H1 (cell line): ENCODE results near the gene GADD45GIP1. TPM values are rescaled to one million over a fixed set of nuclear protein-coding genes. Genes with fewer than 3 reads are reported as not detected.

ENCODE experiments used
- CTCF ChIA-PET: fragments of 300-600 bp; sonication (Branson Sonifier 250); formaldehyde crosslinking; loops from one replicate; lab custom pipeline; 2021; ENCODE audit not compliant: partially characterized antibody; lab: Charles Lee
- POLR2A ChIA-PET: fragments of 300-600 bp; sonication (Branson Sonifier 250); formaldehyde crosslinking; loops from one replicate; lab custom pipeline; 2021; ENCODE audit warnings: inconsistent platforms; ENCODE audit not compliant: partially characterized antibody; lab: Charles Lee
- DNase-seq, 2 experiments: peaks; one replicate each; pipeline versions ENCODE4 v3.0.0 to v3.0.0-alpha.2; 2010 to 2022; ENCODE audit warnings: low spot score in 2 of 2, low read depth in 1 of 2, mixed read lengths in 1 of 2
- FAIRE-seq: peaks from 2 replicates; lab custom pipeline; 2011; peaks lifted over from hg19 to GRCh38; lab: Jason Lieb, UNC
- H2AFZ ChIP-seq: 2 replicates; pipeline ENCODE4 v1.8.1; 2012; ENCODE audit warnings: low read length, inconsistent platforms
- H2AK5ac ChIP-seq: 2 replicates; pipeline ENCODE4 v1.6.1; 2013; ENCODE audit warnings: low read depth, low read length
- H2BK120ac ChIP-seq: replicated peaks from 2 replicates; pipeline ENCODE3; 2013; ENCODE audit warnings: low read depth, low read length, inconsistent platforms
- H2BK12ac ChIP-seq: 2 replicates; pipeline ENCODE4 v1.6.1; 2013; ENCODE audit warnings: low read depth, low read length
- H2BK15ac ChIP-seq: 2 replicates; pipeline ENCODE4 v1.6.1; 2013; ENCODE audit warnings: low read length
- H2BK20ac ChIP-seq: 2 replicates; pipeline ENCODE4 v1.6.1; 2013; ENCODE audit warnings: low read length
- H2BK5ac ChIP-seq: 2 replicates; pipeline ENCODE4 v1.6.1; 2013; ENCODE audit warnings: low read depth, low read length
- H3K14ac ChIP-seq: 2 replicates; pipeline ENCODE4 v1.6.1; 2013; ENCODE audit warnings: inconsistent platforms; ENCODE audit not compliant: insufficient read length
- H3K18ac ChIP-seq: 2 replicates; pipeline ENCODE4 v1.6.1; 2013; ENCODE audit warnings: low read length; ENCODE audit errors: extremely low read depth
- H3K23ac ChIP-seq: 2 replicates; pipeline ENCODE4 v1.6.1; 2013; ENCODE audit warnings: inconsistent platforms; ENCODE audit not compliant: insufficient read length
- H3K23me2 ChIP-seq: 2 replicates; pipeline ENCODE4 v1.6.1; 2013; ENCODE audit warnings: low read depth, low read length
- H3K27ac ChIP-seq: 2 replicates; pipeline ENCODE4 v1.6.1; 2011; ENCODE audit warnings: low read depth, low read length, inconsistent platforms
- H3K27me3 ChIP-seq, 4 experiments: replicated peaks in 1 of 4; 1 replicate in 1 of 4; 2 replicates in 3 of 4; pipeline versions ENCODE4 v1.6.1 to v1.8.1; 2011 to 2013; ENCODE audit warnings: low read length in 3 of 4, mild to moderate bottlenecking in 3 of 4, inconsistent platforms in 2 of 4, mixed read lengths in 2 of 4, moderate library complexity in 1 of 4; ENCODE audit not compliant: control insufficient read depth in 3 of 4, insufficient read depth in 3 of 4; ENCODE audit errors: extremely low read depth in 1 of 4
- H3K36me3 ChIP-seq, 4 experiments: 2 replicates each; pipeline versions ENCODE4 v1.6.1 to v1.8.1; 2011 to 2013; ENCODE audit warnings: mild to moderate bottlenecking in 4 of 4, low read length in 3 of 4, moderate library complexity in 2 of 4, control low read depth in 1 of 4, inconsistent platforms in 1 of 4; ENCODE audit not compliant: insufficient read depth in 4 of 4, control insufficient read depth in 2 of 4
- H3K4ac ChIP-seq: replicated peaks from 2 replicates; pipeline ENCODE3; 2013; ENCODE audit warnings: low read length, low read depth, mixed read lengths, inconsistent platforms; ENCODE audit not compliant: insufficient read length
- H3K4me1 ChIP-seq, 4 experiments: replicated peaks in 1 of 4; 1 replicate in 1 of 4; 2 replicates in 3 of 4; pipeline versions ENCODE4 v1.6.1 to v1.8.1; 2011 to 2013; ENCODE audit warnings: low read length in 3 of 4, inconsistent platforms in 2 of 4, mixed read lengths in 1 of 4; ENCODE audit not compliant: insufficient read depth in 4 of 4, control insufficient read depth in 3 of 4
- H3K4me2 ChIP-seq, 2 experiments: 2 replicates each; pipeline versions ENCODE4 v1.6.1 to v1.8.1; 2011 to 2013; ENCODE audit warnings: low read depth in 2 of 2, low read length in 2 of 2, control low read depth in 1 of 2, inconsistent platforms in 1 of 2, mild to moderate bottlenecking in 1 of 2; ENCODE audit not compliant: insufficient read depth in 1 of 2
- H3K4me3 ChIP-seq, 4 experiments: fragments of 200-600, 300-600 bp in 1 of 4; sonication (generic), shearing (Covaris generic), sonication (Bioruptor Twin) in 1 of 4; 2 replicates each; pipeline versions ENCODE4 v1.5.1 to v1.8.1; 2011 to 2016; ENCODE audit warnings: low read length in 4 of 4, low read depth in 3 of 4, control low read depth in 2 of 4, inconsistent platforms in 2 of 4, mild to moderate bottlenecking in 2 of 4, mixed read lengths in 1 of 4, moderate library complexity in 1 of 4; ENCODE audit not compliant: insufficient read depth in 2 of 4; ENCODE audit errors: extremely low read depth in 1 of 4
- H3K56ac ChIP-seq: replicated peaks from 2 replicates; pipeline ENCODE3; 2013; ENCODE audit warnings: low read depth, mild to moderate bottlenecking, mixed read lengths, low read length, inconsistent platforms; ENCODE audit not compliant: insufficient read length
- H3K79me1 ChIP-seq: 2 replicates; pipeline ENCODE4 v1.6.1; 2013; ENCODE audit warnings: low read depth, low read length, control low read depth
- H3K79me2 ChIP-seq, 2 experiments: 2 replicates each; pipeline versions ENCODE4 v1.6.1 to v1.8.1; 2012 to 2013; ENCODE audit warnings: low read length in 2 of 2, mild to moderate bottlenecking in 2 of 2, inconsistent platforms in 1 of 2; ENCODE audit not compliant: insufficient read depth in 2 of 2, control insufficient read depth in 1 of 2
- H3K9ac ChIP-seq, 4 experiments: replicated peaks in 1 of 4; 1 replicate in 1 of 4; 2 replicates in 3 of 4; pipeline versions ENCODE4 v1.6.1 to v1.8.1; 2011 to 2013; ENCODE audit warnings: low read depth in 3 of 4, low read length in 3 of 4, control low read depth in 2 of 4, mild to moderate bottlenecking in 2 of 4, moderate library complexity in 2 of 4, inconsistent platforms in 1 of 4; ENCODE audit errors: extremely low read depth in 1 of 4
- H3K9me3 ChIP-seq, 2 experiments: 2 replicates each; pipeline versions ENCODE4 v1.6.1 to v1.8.1; 2012 to 2013; ENCODE audit warnings: mild to moderate bottlenecking in 2 of 2, moderate library complexity in 2 of 2, control low read depth in 1 of 2, inconsistent platforms in 1 of 2, low read depth in 1 of 2, low read length in 1 of 2, mixed read lengths in 1 of 2; ENCODE audit not compliant: insufficient read depth in 2 of 2
- H4K20me1 ChIP-seq, 2 experiments: replicated peaks in 1 of 2; 2 replicates each; pipeline versions ENCODE3 to v1.8.1; 2011 to 2013; ENCODE audit warnings: inconsistent platforms in 2 of 2, low read length in 2 of 2, mild to moderate bottlenecking in 1 of 2; ENCODE audit not compliant: insufficient read depth in 2 of 2, control insufficient read depth in 1 of 2
- H4K5ac ChIP-seq: 2 replicates; pipeline ENCODE4 v1.6.1; 2013; ENCODE audit warnings: low read length, low read depth, mixed read lengths, inconsistent platforms; ENCODE audit not compliant: insufficient read length
- H4K8ac ChIP-seq: 2 replicates; pipeline ENCODE4 v1.8.0; 2013; ENCODE audit warnings: mild to moderate bottlenecking, moderate library complexity, low read length, inconsistent platforms; ENCODE audit not compliant: insufficient read depth; ENCODE audit errors: extremely low read depth
- H4K91ac ChIP-seq: replicated peaks from 2 replicates; pipeline ENCODE3; 2013; ENCODE audit warnings: low read length, mixed read lengths, inconsistent platforms; ENCODE audit not compliant: insufficient read length
- RFX5 ChIP-seq: IDR thresholded peaks from 2 replicates; pipeline ENCODE4 v1.6.1; 2011; ENCODE audit warnings: low read depth, low read length, improper control_type of control experiment, borderline replicate concordance
- SAP30 ChIP-seq: fragments of 300-600 bp; sonication (generic); IDR thresholded peaks from 2 replicates; pipeline ENCODE4 v1.7.1; 2012; ENCODE audit warnings: low read length, moderate library complexity, mild to moderate bottlenecking, inconsistent platforms; ENCODE audit not compliant: insufficient read depth, insufficient replicate concordance
- WGBS, 2 experiments: shearing (Covaris generic) in 1 of 2; methylation state at CpG; one replicate each; pipeline versions ENCODE4 v1.1.6 to v1.1.7; 2013 to 2015; ENCODE audit warnings: low lambda C conversion rate in 2 of 2, mixed read lengths in 2 of 2, inconsistent platforms in 1 of 2, low coverage in 1 of 2, missing lambda C conversion rate in 1 of 2; ENCODE audit not compliant: insufficient replicate concordance in 2 of 2, insufficient coverage in 1 of 2, insufficient read length in 1 of 2; ENCODE audit errors: extremely low coverage in 1 of 2, missing lambda C conversion rate in 1 of 2; 5-methylcytosine and 5-hydroxymethylcytosine counted together
- polyA plus RNA-seq, 7 experiments: library from polyadenylated mRNA; depleted of rRNA in 3 of 7; stranded (reverse) in 5 of 7; unstranded in 2 of 7; fragments of >200 nt in 5 of 7; fragments of 200-250 nt in 2 of 7; gene quantifications; 1 replicate in 5 of 7; 2 replicates in 1 of 7; 4 replicates in 1 of 7; pipeline versions ENCODE4 v1.2.1 to v1.2.3, GENCODE V29; 2011 to 2013; ENCODE audit warnings: missing spikeins in 2 of 7, mixed read lengths in 2 of 7
- total RNA-seq: library from RNA; stranded (reverse); fragmentation: NEBNext Ultra II Directional; extraction: Animal tissue kit (Norgen Biotek cat#: 25700); gene quantifications from 2 replicates; pipeline ENCODE4 v1.2.1, GENCODE V29; 2021

GADD45GIP1 gene
- total and polyA plus RNA-seq, 2 of the 8 experiments (the other 6 are each of a cell fraction or from before 2014, with no cell fraction given): 42.2 to 42.6 TPM

GRCh38 chr19:12932392-12933286 is 24.4 kb downstream of the GADD45GIP1 start:
- H3K27me3 ChIP-seq: no peaks in the 10 kb centered on the region
- H2BK20ac ChIP-seq: no peak overlapping the region
- H2BK15ac ChIP-seq: no peak overlapping the region
- H3K56ac ChIP-seq: no peak overlapping the region
- no peak for FAIRE-seq
- no peak overlapping the region for H4K5ac ChIP-seq
- peaks cover 3 to 8% of the 10 kb centered on the region in 2 experiments for H4K20me1 ChIP-seq
- DNase-seq: no peak
- peak overlapping the region; percentile 88 to 94 for H3K4me2 ChIP-seq
- no peak overlapping the region for H2BK120ac ChIP-seq
- H3K18ac ChIP-seq: 0 out of 2 replicates have a peak overlapping the region, but pooled peaks have one; percentile 65
- no peak overlapping the region for H3K4ac ChIP-seq
- ChIA-PET CTCF (interaction anchor here (0.5 to 1.8 kb wide), 11 partner anchors 9 to 323 kb away, joined by 3 to 6 read pairs (median 3); no protein-coding TSS in a partner anchor), POLR2A (interaction anchor here (0.7 to 7.4 kb wide), 28 partner anchors 9 to 840 kb away, joined by 3 to 58 read pairs (median 3); partner anchors contain the start of genes GADD45GIP1, GCDH, KLF1 and RAD23A)
- peak overlapping the region; percentile 54 for H4K8ac ChIP-seq
- no peak overlapping the region for H3K23ac ChIP-seq
- peaks cover 8% of the 10 kb centered on the region; the same call in 1 of the 2 replicates for H3K23me2 ChIP-seq
- no peaks in the 10 kb centered on the region for H3K9me3 ChIP-seq
- H3K79me2 ChIP-seq: peaks cover 10 to 27% of the 10 kb centered on the region in 2 experiments
- no peak overlapping the region for H2BK12ac ChIP-seq
- TF ChIP-seq RFX5 (no peak), SAP30 (peak; percentile 50)
- H2BK5ac ChIP-seq: peak overlapping the region; percentile 91
- peaks cover 0 to 13% (median 7%) of the 10 kb centered on the region in 4 experiments; a peak in 4 of 7 replicates for H3K4me1 ChIP-seq
- H4K91ac ChIP-seq: peak overlapping the region; percentile 5
- H3K27ac ChIP-seq: peak overlapping the region; percentile 51
- 38% methylated on average over 16 of the region's 16 CpGs; no CpG with 5 or more reads in 1 of the 2 experiments for WGBS, 2 experiments
- peak overlapping the region; percentile 80 to 100 (median 97) for H3K4me3 ChIP-seq
- H3K79me1 ChIP-seq: peaks cover 12% of the 10 kb centered on the region
- H3K14ac ChIP-seq: no peak overlapping the region
- H2AK5ac ChIP-seq: peak overlapping the region; percentile 17; the same call in 1 of the 2 replicates
- no peak overlapping the region for H2AFZ ChIP-seq
- H3K9ac ChIP-seq: peak overlapping the region; percentile 83 to 90 (median 87)
- H3K36me3 ChIP-seq: peaks cover 13 to 33% (median 20%) of the 10 kb centered on the region in 4 experiments
